ENCODE results near the gene PAH. TPM values are rescaled to one million over a fixed set of nuclear protein-coding genes. Genes with fewer than 3 reads are reported as not detected.

PAH gene
- polyA plus RNA-seq, 1 experiment, result not detected

- ChIA-PET POLR2A (no interaction called here), CTCF (no interaction called here)
- Histone ChIP-seq H3K27me3 (ENCODE audit: control insufficient read depth, insufficient read depth, low read length) (no peaks in the 10 kb centered on the region), H3K36me3 (ENCODE audit: control insufficient read depth, insufficient read depth, low read length) (no peaks in the 10 kb centered on the region), H3K4me3 (ENCODE audit: low read depth, low read length) (no peak overlapping the region)
- no peak for DNase-seq (ENCODE audit: low read depth)
- no peak for TF ChIP-seq CTCF (IDR thresholded peaks at IDR 0.05; ENCODE audit: insufficient read depth, low read depth, low read length)
These were observed 605 bp downstream of the PAH start for GRCh38 chr12:102916252-102917025.

GRCh38 chr12:102913453-102914226 is 3.4 kb downstream of the PAH start:
- Histone ChIP-seq H3K4me3 (ENCODE audit: low read depth, low read length) (no peak overlapping the region), H3K27me3 (ENCODE audit: control insufficient read depth, insufficient read depth, low read length) (no peaks in the 10 kb centered on the region), H3K36me3 (ENCODE audit: control insufficient read depth, insufficient read depth, low read length) (no peaks in the 10 kb centered on the region)
- no peak for TF ChIP-seq CTCF (IDR thresholded peaks at IDR 0.05; ENCODE audit: insufficient read depth, low read depth, low read length)
- CTCF ChIA-PET, result no interaction called here
- DNase-seq (ENCODE audit: low read depth), result no peak
- POLR2A ChIA-PET, result no interaction called here

- no peaks in the 10 kb centered on the region for H3K27me3 ChIP-seq (ENCODE audit: control insufficient read depth, insufficient read depth, low read length)
- DNase-seq (ENCODE audit: low read depth), result no peak
- H3K4me3 ChIP-seq (ENCODE audit: low read depth, low read length), result no peak overlapping the region
- TF ChIP-seq CTCF (IDR thresholded peaks at IDR 0.05; ENCODE audit: insufficient read depth, low read depth, low read length), result no peak
- POLR2A ChIA-PET, result no interaction called here
- CTCF ChIA-PET, result interaction anchor here (1.5 kb wide), 1 partner anchor 29 kb away, joined by 4 read pairs; no protein-coding TSS in a partner anchor
- no peaks in the 10 kb centered on the region for H3K36me3 ChIP-seq (ENCODE audit: control insufficient read depth, insufficient read depth, low read length)
These were observed 4.8 kb downstream of the PAH start for GRCh38 chr12:102912258-102912657.

- TF ChIP-seq CTCF (IDR thresholded peaks at IDR 0.05; ENCODE audit: insufficient read depth, low read depth, low read length), result no peak
- ChIA-PET POLR2A (no interaction called here), CTCF (interaction anchor here (1.5 kb wide), 1 partner anchor 28 kb away, joined by 4 read pairs; no protein-coding TSS in a partner anchor)
- H3K4me3 ChIP-seq (ENCODE audit: low read depth, low read length), result no peak overlapping the region
- H3K36me3 ChIP-seq (ENCODE audit: control insufficient read depth, insufficient read depth, low read length), result no peaks in the 10 kb centered on the region
- H3K27me3 ChIP-seq (ENCODE audit: control insufficient read depth, insufficient read depth, low read length), result no peaks in the 10 kb centered on the region
- DNase-seq (ENCODE audit: low read depth), result no peak
These were observed 5.7 kb downstream of the PAH start for GRCh38 chr12:102911320-102911719.

- ChIA-PET POLR2A (no interaction called here), CTCF (no interaction called here)
- no peak for TF ChIP-seq CTCF (IDR thresholded peaks at IDR 0.05; ENCODE audit: insufficient read depth, low read depth, low read length)
- no peaks in the 10 kb centered on the region for H3K36me3 ChIP-seq (ENCODE audit: control insufficient read depth, insufficient read depth, low read length)
- no peak for DNase-seq (ENCODE audit: low read depth)
- H3K4me3 ChIP-seq (ENCODE audit: low read depth, low read length), result no peak overlapping the region
- no peaks in the 10 kb centered on the region for H3K27me3 ChIP-seq (ENCODE audit: control insufficient read depth, insufficient read depth, low read length)
These were observed 6.3 kb downstream of the PAH start for GRCh38 chr12:102910792-102911191.

Measured in BJ (cell line).